ENCODE measurements around the gene CCDC40.

Gene CCDC40

GRCh38 chr17:80115159-80115558 is 78.7 kb downstream of the CCDC40 start:
- no peak for DNase-seq

GRCh38 chr17:80116276-80116920 is 80.0 kb downstream of the CCDC40 start:
- DNase-seq, result no peak

GRCh38 chr17:80116921-80117380 is 80.5 kb downstream of the CCDC40 start:
- DNase-seq, result no peak

- no peak for DNase-seq
These were observed 81.3 kb downstream of the CCDC40 start for GRCh38 chr17:80117491-80118401.

- DNase-seq, result no peak
These were observed 82.3 kb downstream of the CCDC40 start for GRCh38 chr17:80118601-80119270.

GRCh38 chr17:80119271-80119791 is 82.9 kb downstream of the CCDC40 start:
- DNase-seq, result no peak

GRCh38 chr17:80119839-80120238 is 83.4 kb downstream of the CCDC40 start:
- DNase-seq, result no peak

GRCh38 chr17:80122026-80122575 is 85.7 kb downstream of the CCDC40 start:
- DNase-seq, result no peak

- DNase-seq, result no peak
These were observed 86.6 kb downstream of the CCDC40 start for GRCh38 chr17:80122926-80123505.

- DNase-seq, result no peak
These were observed 87.3 kb downstream of the CCDC40 start for GRCh38 chr17:80123791-80124190.

- no peak for DNase-seq
These were observed 88.0 kb downstream of the CCDC40 start for GRCh38 chr17:80124351-80124981.

- no peak for DNase-seq
These were observed 89.4 kb downstream of the CCDC40 start for GRCh38 chr17:80125656-80126448.

- DNase-seq, result no peak
These were observed 89.9 kb downstream of the CCDC40 start for GRCh38 chr17:80126449-80126715.

GRCh38 chr17:80129006-80129565 is 92.6 kb downstream of the CCDC40 start:
- DNase-seq, result no peak

GRCh38 chr17:80130992-80131391 is 94.5 kb downstream of the CCDC40 start:
- DNase-seq, result no peak

- DNase-seq, result no peak
These were observed 96.6 kb downstream of the CCDC40 start for GRCh38 chr17:80132906-80133625.

GRCh38 chr17:80133626-80133970 is 97.2 kb downstream of the CCDC40 start:
- no peak for DNase-seq

- DNase-seq, result no peak
These were observed 100.7 kb downstream of the CCDC40 start for GRCh38 chr17:80137131-80137530.

GRCh38 chr17:80138856-80139426 is 102.5 kb downstream of the CCDC40 start:
- no peak for DNase-seq

GRCh38 chr17:80141463-80142165 is 105.2 kb downstream of the CCDC40 start:
- DNase-seq, result no peak
